ENCODE measurements around the gene CALML6. TPM values are rescaled to one million over a fixed set of nuclear protein-coding genes. Genes with fewer than 3 reads are reported as not detected.

The CALML6 gene
- total and polyA plus RNA-seq, 10 of the 15 experiments (the other 5 are each of a cell fraction or from before 2014, with no cell fraction given): 0.07 to 1.3 (median 0.21) TPM; not detected in 5

- POLR2A ChIA-PET: interaction anchor here (1.0 to 1.2 kb wide), 2 partner anchors 15 to 48 kb away, joined by 3 read pairs; no protein-coding TSS in a partner anchor
- no peak for FAIRE-seq
These were observed 14.0 kb upstream of the CALML6 start for GRCh38 chr1:1900883-1901640.

More at GRCh38 chr1:1900883-1901640, 14.0 kb upstream of the CALML6 start:
- intact Hi-C loops (cut with micrococcal nuclease; ENCODE audit: unreplicated experiment) (no loop called here), in situ Hi-C loops (cut with MboI) (loop anchor here (10.0 kb wide), 1 partner anchor 116 kb away; no protein-coding TSS in a partner anchor)
- Histone ChIP-seq H3K27ac (ENCODE audit: control insufficient read depth, insufficient read depth) (no peak overlapping the region), H3K4me3 (no peak overlapping the region), H3K4me1 (ENCODE audit: control insufficient read depth, insufficient read depth, low read length) (peaks cover 4% of the 10 kb centered on the region), H4K20me1 (ENCODE audit: control insufficient read depth, insufficient read depth) (no peaks in the 10 kb centered on the region), H3K4me2 (ENCODE audit: control insufficient read depth, insufficient read depth) (no peak overlapping the region), H3K79me2 (ENCODE audit: control insufficient read depth, insufficient read depth, low read length) (no peaks in the 10 kb centered on the region), H3K27me3 (replicated peaks in 1 of 2; ENCODE audit: control insufficient read depth in 2 of 2, insufficient read depth in 2 of 2, low read length in 1 of 2) (no peaks in the 10 kb centered on the region), H3K36me3 (ENCODE audit: control insufficient read depth in 2 of 2, insufficient read depth in 2 of 2, low read length in 1 of 2) (no peaks in the 10 kb centered on the region), H3K9ac (ENCODE audit: control insufficient read depth, insufficient read depth, low read length) (no peak overlapping the region), H3K9me3 (replicated peaks; ENCODE audit: control insufficient read depth, insufficient read depth, low read length) (no peaks in the 10 kb centered on the region; the same call in 2 of the 3 replicates), H2AFZ (ENCODE audit: control insufficient read depth, low read depth, low read length) (no peak overlapping the region)
- ChIA-PET SMC1A (ENCODE audit: uncharacterized antibody, unreplicated experiment) (interaction anchor here (1.0 kb wide), 1 partner anchor 103 kb away, joined by 3 read pairs; no protein-coding TSS in a partner anchor), CTCF (interaction anchor here (0.7 to 2.8 kb wide), 4 partner anchors 7 to 119 kb away, joined by 3 to 9 read pairs (median 4); no protein-coding TSS in a partner anchor), RAD21 (ENCODE audit: unreplicated experiment) (interaction anchor here (1.2 to 1.3 kb wide), 2 partner anchors 121 to 124 kb away, joined by 3 read pairs; no protein-coding TSS in a partner anchor)
- ATAC-seq (no peak), DNase-seq (ENCODE audit: low read depth, low spot score) (no peak)
- no TSS peak for BruUV-seq (replicated peaks)
- TF ChIP-seq, protein P1, sequence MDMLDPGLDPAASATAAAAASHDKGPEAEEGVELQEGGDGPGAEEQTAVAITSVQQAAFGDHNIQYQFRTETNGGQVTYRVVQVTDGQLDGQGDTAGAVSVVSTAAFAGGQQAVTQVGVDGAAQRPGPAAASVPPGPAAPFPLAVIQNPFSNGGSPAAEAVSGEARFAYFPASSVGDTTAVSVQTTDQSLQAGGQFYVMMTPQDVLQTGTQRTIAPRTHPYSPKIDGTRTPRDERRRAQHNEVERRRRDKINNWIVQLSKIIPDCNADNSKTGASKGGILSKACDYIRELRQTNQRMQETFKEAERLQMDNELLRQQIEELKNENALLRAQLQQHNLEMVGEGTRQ (IDR thresholded peaks at IDR 0.05; ENCODE audit: borderline replicate concordance, low read depth, low read length): no peak
- no peak for TF ChIP-seq SMAD5 (IDR thresholded peaks at IDR 0.05; ENCODE audit: low read depth)
- TF ChIP-seq SIN3A (IDR thresholded peaks at IDR 0.05; ENCODE audit: low read depth, low read length): no peak
- no peak for TF ChIP-seq CHD4 (IDR thresholded peaks at IDR 0.05)
- TF ChIP-seq CHD2 (IDR thresholded peaks at IDR 0.05; ENCODE audit: borderline replicate concordance, low read depth, low read length): no peak
- TF ChIP-seq, protein P2, sequence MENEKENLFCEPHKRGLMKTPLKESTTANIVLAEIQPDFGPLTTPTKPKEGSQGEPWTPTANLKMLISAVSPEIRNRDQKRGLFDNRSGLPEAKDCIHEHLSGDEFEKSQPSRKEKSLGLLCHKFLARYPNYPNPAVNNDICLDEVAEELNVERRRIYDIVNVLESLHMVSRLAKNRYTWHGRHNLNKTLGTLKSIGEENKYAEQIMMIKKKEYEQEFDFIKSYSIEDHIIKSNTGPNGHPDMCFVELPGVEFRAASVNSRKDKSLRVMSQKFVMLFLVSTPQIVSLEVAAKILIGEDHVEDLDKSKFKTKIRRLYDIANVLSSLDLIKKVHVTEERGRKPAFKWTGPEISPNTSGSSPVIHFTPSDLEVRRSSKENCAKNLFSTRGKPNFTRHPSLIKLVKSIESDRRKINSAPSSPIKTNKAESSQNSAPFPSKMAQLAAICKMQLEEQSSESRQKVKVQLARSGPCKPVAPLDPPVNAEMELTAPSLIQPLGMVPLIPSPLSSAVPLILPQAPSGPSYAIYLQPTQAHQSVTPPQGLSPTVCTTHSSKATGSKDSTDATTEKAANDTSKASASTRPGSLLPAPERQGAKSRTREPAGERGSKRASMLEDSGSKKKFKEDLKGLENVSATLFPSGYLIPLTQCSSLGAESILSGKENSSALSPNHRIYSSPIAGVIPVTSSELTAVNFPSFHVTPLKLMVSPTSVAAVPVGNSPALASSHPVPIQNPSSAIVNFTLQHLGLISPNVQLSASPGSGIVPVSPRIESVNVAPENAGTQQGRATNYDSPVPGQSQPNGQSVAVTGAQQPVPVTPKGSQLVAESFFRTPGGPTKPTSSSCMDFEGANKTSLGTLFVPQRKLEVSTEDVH (IDR thresholded peaks at IDR 0.05; ENCODE audit: low read depth, partially characterized antibody): no peak
- no peak for TF ChIP-seq RCOR1 (conservative IDR thresholded peaks at IDR 0.05; ENCODE audit: low read depth, low read length)
- no peak for TF ChIP-seq MXI1 (IDR thresholded peaks at IDR 0.05; ENCODE audit: low read depth, low read length)
- no peak for TF ChIP-seq IRF5 (IDR thresholded peaks at IDR 0.05; ENCODE audit: borderline replicate concordance)
- TF ChIP-seq CREB1 (IDR thresholded peaks at IDR 0.05; ENCODE audit: low read depth): no peak
- no peak for TF ChIP-seq NBN (IDR thresholded peaks at IDR 0.05)
- TF ChIP-seq ATF7 (IDR thresholded peaks at IDR 0.05; ENCODE audit: low read depth): no peak
- no peak for TF ChIP-seq HCFC1 (IDR thresholded peaks at IDR 0.05; ENCODE audit: low read length)
- TF ChIP-seq, protein P3, sequence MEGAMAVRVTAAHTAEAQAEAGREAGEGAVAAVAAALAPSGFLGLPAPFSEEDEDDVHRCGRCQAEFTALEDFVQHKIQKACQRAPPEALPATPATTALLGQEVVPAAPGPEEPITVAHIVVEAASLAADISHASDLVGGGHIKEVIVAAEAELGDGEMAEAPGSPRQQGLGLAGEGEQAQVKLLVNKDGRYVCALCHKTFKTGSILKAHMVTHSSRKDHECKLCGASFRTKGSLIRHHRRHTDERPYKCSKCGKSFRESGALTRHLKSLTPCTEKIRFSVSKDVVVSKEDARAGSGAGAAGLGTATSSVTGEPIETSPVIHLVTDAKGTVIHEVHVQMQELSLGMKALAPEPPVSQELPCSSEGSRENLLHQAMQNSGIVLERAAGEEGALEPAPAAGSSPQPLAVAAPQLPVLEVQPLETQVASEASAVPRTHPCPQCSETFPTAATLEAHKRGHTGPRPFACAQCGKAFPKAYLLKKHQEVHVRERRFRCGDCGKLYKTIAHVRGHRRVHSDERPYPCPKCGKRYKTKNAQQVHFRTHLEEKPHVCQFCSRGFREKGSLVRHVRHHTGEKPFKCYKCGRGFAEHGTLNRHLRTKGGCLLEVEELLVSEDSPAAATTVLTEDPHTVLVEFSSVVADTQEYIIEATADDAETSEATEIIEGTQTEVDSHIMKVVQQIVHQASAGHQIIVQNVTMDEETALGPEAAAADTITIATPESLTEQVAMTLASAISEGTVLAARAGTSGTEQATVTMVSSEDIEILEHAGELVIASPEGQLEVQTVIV (IDR thresholded peaks at IDR 0.05; ENCODE audit: borderline replicate concordance, partially characterized antibody): no peak
- no peak for TF ChIP-seq CREM (IDR thresholded peaks at IDR 0.05; ENCODE audit: low read depth)
- no peak for TF ChIP-seq CBX5 (IDR thresholded peaks at IDR 0.05; ENCODE audit: low read depth)
- 36% methylated on average over 14 of the region's 14 CpGs for WGBS (ENCODE audit: insufficient coverage, insufficient replicate concordance, low lambda C conversion rate, missing lambda C conversion rate)

Measured in GM12878 (cell line).